Ovary (tissue), 3 donors: ENCODE measurements around the gene HOXC12.

Experiments
- CTCF ChIP-seq, 3 donors: fragments of 450-650 bp in 2 of 3; fragments of 200-600 bp in 1 of 3; IDR thresholded peaks; one replicate each; pipeline versions ENCODE4 v1.5.1 to v1.8.0; 2016 to 2022; ENCODE audit warnings: antibody characterized with exemption in 3 of 3, mild to moderate bottlenecking in 1 of 3
- POLR2A ChIP-seq: fragments of 450-650 bp; IDR thresholded peaks from one replicate; pipeline ENCODE4 v1.6.1; 2017; ENCODE audit warnings: antibody characterized with exemption, mild to moderate bottlenecking, moderate library complexity
- donor health status: DM: no; HTN: no; CAD: no.

- TF ChIP-seq CTCF (IDR thresholded peaks at IDR 0.05) (no peak), POLR2A (no peak)
These were observed 44.2 kb downstream of the HOXC12 start for GRCh38 chr12:53998900-53999236.
